Nephron (organoid): ENCODE results near the gene HNRNPA1.

Source experiments
- H3K27ac Mint-ChIP-seq, 3 experiments: 2 replicates each; pipeline ENCODE4 v1.8.0; 2020; ENCODE audit warnings: mixed read lengths in 3 of 3, mild to moderate bottlenecking in 2 of 3, moderate library complexity in 1 of 3
- H3K27me3 Mint-ChIP-seq: 2 replicates; pipeline ENCODE4 v1.8.0; 2021; ENCODE audit warnings: low read depth, mild to moderate bottlenecking, moderate library complexity, mixed read lengths
- H3K36me3 Mint-ChIP-seq: 2 replicates; pipeline ENCODE4 v1.8.0; 2020; ENCODE audit warnings: low read depth, mixed read lengths
- H3K4me1 Mint-ChIP-seq: 2 replicates; pipeline ENCODE4 v1.8.0; 2020; ENCODE audit warnings: mixed read lengths
- H3K4me3 Mint-ChIP-seq, 3 experiments: 2 replicates each; pipeline ENCODE4 v1.8.0; 2020; ENCODE audit warnings: mild to moderate bottlenecking in 3 of 3, mixed read lengths in 3 of 3, moderate library complexity in 2 of 3
- H3K9me3 Mint-ChIP-seq: 2 replicates; pipeline ENCODE4 v1.8.0; 2020; ENCODE audit warnings: mixed read lengths
- TF ChIP-seq, protein P1 (sequence below), 3 experiments: fragments of 200-600 bp; sonication (generic); IDR thresholded peaks; one replicate each; pipeline ENCODE4 v1.5.0; 2021; ENCODE audit warnings: antibody characterized with exemption in 3 of 3; ENCODE audit not compliant: unreplicated experiment in 3 of 3

Gene HNRNPA1

DNA sequence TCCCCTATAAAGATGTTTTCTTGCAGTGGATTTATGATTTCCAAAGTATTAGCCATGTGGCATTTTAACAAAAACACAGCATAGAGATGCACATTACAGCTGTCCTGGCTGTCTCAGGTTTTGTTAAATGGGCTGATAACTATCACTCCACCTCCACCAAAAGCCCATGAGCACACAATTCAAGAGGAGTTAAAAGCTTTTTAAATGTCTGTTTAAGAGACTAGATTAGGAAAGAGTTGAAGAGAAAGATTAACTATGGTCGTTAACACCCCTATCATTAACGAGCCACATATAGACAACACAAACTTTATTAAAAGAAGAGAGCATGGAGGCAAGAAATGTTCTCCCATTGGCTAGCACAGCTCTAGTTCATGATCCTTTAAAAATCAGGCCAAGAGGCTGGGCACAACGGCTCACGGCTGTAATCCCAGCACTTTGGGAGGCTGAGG, 15.1 kb upstream of the HNRNPA1 start:
- peaks cover 55% of the 10 kb centered on the region for H3K4me1 Mint-ChIP-seq
- peak overlapping the region; percentile 67 to 85 (median 80) for H3K27ac Mint-ChIP-seq
- H3K9me3 Mint-ChIP-seq, result no peaks in the 10 kb centered on the region
- TF ChIP-seq, protein P1, sequence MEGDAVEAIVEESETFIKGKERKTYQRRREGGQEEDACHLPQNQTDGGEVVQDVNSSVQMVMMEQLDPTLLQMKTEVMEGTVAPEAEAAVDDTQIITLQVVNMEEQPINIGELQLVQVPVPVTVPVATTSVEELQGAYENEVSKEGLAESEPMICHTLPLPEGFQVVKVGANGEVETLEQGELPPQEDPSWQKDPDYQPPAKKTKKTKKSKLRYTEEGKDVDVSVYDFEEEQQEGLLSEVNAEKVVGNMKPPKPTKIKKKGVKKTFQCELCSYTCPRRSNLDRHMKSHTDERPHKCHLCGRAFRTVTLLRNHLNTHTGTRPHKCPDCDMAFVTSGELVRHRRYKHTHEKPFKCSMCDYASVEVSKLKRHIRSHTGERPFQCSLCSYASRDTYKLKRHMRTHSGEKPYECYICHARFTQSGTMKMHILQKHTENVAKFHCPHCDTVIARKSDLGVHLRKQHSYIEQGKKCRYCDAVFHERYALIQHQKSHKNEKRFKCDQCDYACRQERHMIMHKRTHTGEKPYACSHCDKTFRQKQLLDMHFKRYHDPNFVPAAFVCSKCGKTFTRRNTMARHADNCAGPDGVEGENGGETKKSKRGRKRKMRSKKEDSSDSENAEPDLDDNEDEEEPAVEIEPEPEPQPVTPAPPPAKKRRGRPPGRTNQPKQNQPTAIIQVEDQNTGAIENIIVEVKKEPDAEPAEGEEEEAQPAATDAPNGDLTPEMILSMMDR (IDR thresholded peaks at IDR 0.05; ENCODE audit: unreplicated experiment in 3 of 3), result no peak
- H3K27me3 Mint-ChIP-seq, result no peaks in the 10 kb centered on the region
- H3K4me3 Mint-ChIP-seq, result no peak overlapping the region
- H3K36me3 Mint-ChIP-seq, result peaks cover 16% of the 10 kb centered on the region

DNA sequence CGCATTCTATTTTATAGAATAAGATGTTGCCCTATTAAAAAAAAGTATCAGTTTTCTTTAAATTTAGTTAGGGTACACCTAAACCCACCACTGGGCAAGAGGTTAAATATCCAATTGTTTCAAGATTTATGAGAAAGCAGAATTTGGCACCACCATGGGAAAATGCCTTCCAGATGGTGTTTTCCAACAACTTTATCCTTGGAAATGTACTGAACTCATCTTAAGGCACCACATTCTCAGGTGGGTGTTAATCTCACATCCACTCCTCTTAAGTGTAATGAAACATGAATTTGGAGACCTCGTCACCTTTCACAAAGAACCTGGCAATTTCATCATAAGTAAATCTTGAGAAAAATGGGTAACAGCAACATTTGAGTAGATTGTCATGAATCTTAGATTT, 13.7 kb upstream of the HNRNPA1 start:
- H3K27ac Mint-ChIP-seq, result peak overlapping the region; percentile 14 to 62 (median 36)
- no peak overlapping the region for H3K4me3 Mint-ChIP-seq
- peaks cover 19% of the 10 kb centered on the region for H3K36me3 Mint-ChIP-seq
- TF ChIP-seq, protein P1 (IDR thresholded peaks at IDR 0.05; ENCODE audit: unreplicated experiment in 3 of 3), result no peak
- no peaks in the 10 kb centered on the region for H3K9me3 Mint-ChIP-seq
- peaks cover 48% of the 10 kb centered on the region for H3K4me1 Mint-ChIP-seq
- no peaks in the 10 kb centered on the region for H3K27me3 Mint-ChIP-seq

DNA sequence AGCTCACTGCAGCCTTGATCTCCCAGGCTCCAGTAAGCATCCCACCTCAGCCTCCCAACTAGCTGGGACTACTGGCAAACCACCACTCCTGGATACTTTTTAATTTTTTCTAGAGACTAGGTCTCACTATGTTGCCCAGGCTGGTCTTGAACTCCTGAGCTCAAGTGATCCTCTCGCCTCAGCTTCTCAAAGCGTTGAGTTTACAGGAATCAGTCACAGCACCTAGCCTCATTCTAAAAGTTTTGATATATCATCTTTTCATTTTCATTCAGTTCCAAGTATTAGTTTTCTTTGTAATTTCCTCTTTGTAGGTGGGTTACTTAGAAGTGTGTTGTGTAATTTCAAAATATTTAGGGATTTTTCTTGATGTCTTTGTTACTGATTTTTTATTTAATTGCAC, 10.2 kb upstream of the HNRNPA1 start:
- H3K4me3 Mint-ChIP-seq, result no peak overlapping the region
- H3K36me3 Mint-ChIP-seq, result peaks cover 47% of the 10 kb centered on the region
- TF ChIP-seq, protein P1 (IDR thresholded peaks at IDR 0.05; ENCODE audit: unreplicated experiment in 3 of 3), result no peak

GRCh38 chr12:54272214-54272613, 8.3 kb upstream of the HNRNPA1 start:
- TF ChIP-seq, protein P1 (IDR thresholded peaks at IDR 0.05; ENCODE audit: unreplicated experiment in 3 of 3), result no peak
- H3K27me3 Mint-ChIP-seq, result no peaks in the 10 kb centered on the region

More for the DNA sequence above, 10.2 kb upstream of the HNRNPA1 start:
- Mint-ChIP-seq H3K4me1 (peaks cover 47% of the 10 kb centered on the region), H3K9me3 (no peaks in the 10 kb centered on the region), H3K27ac (peak overlapping the region in 1 of 3 experiments; percentile 45), H3K27me3 (no peaks in the 10 kb centered on the region)

DNA sequence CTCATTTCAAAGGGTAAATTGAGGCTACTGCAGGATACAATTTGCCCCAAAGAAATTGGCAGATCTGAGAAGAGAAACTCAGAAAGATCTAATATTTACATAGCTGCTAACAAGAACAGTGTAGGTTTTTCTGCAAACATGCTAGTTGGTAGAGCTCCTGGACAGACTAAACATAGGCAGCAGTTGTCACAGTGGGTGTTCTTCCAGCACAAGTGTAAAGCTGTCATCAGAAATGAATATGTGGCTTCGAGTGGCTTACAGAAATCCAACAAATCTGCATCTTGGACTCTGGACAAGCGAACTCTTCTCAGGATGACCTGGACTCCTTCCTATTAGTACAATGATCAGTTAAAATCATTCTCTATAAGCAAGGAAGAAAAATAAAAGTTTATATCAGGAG, 6.5 kb upstream of the HNRNPA1 start:
- Mint-ChIP-seq H3K9me3 (no peaks in the 10 kb centered on the region), H3K4me3 (peak overlapping the region in 1 of 3 experiments; percentile 61), H3K36me3 (peaks cover 39% of the 10 kb centered on the region), H3K27me3 (no peaks in the 10 kb centered on the region), H3K4me1 (peaks cover 44% of the 10 kb centered on the region), H3K27ac (peak overlapping the region; percentile 46 to 77 (median 73))
- TF ChIP-seq, protein P1 (IDR thresholded peaks at IDR 0.05; ENCODE audit: unreplicated experiment in 3 of 3), result no peak

More at GRCh38 chr12:54272214-54272613, 8.3 kb upstream of the HNRNPA1 start:
- Mint-ChIP-seq H3K4me3 (no peak overlapping the region), H3K36me3 (peaks cover 45% of the 10 kb centered on the region), H3K9me3 (no peaks in the 10 kb centered on the region), H3K27ac (peak overlapping the region; percentile 32 to 71 (median 67)), H3K4me1 (peaks cover 42% of the 10 kb centered on the region)

GRCh38 chr12:54276368-54276767, 4.2 kb upstream of the HNRNPA1 start:
- peaks cover 39% of the 10 kb centered on the region for H3K36me3 Mint-ChIP-seq
- peak overlapping the region; percentile 46 to 76 (median 58) for H3K4me3 Mint-ChIP-seq
- no peaks in the 10 kb centered on the region for H3K9me3 Mint-ChIP-seq

More at GRCh38 chr12:54276368-54276767, 4.2 kb upstream of the HNRNPA1 start:
- Mint-ChIP-seq H3K4me1 (peaks cover 44% of the 10 kb centered on the region), H3K27me3 (no peaks in the 10 kb centered on the region), H3K27ac (peak overlapping the region; percentile 55 to 76 (median 76))
- TF ChIP-seq, protein P1 (IDR thresholded peaks at IDR 0.05; ENCODE audit: unreplicated experiment in 3 of 3), result no peak
